Measurements from ENCODE around the gene DUOX1. TPM values are rescaled to one million over a fixed set of nuclear protein-coding genes. Genes with fewer than 3 reads are reported as not detected.

The DUOX1 gene
- polyA plus RNA-seq, 1 of the 3 experiments (the other 2 are of a cell fraction): not detected

DNA sequence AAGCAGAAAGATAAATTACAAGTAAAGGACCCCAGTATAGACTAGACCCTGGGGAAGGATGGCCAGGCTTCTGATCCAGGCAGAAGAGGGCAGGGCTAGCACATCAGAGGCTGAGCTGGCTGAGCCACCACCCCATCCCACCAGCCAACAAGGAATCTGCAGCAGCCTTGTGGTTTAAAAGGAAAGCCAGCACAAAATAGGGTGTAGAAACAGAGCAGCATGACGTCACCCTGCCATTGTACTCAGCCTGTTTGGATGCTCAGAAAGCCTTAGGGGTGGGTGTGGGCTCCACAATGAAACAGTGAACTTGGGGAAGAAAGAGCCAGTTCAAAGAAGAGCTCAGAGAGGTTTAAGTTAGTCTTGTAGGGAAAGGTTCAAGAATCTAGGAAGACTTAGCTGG is 28.2 kb downstream of the DUOX1 start (continued):
- TF ChIP-seq, protein P1, sequence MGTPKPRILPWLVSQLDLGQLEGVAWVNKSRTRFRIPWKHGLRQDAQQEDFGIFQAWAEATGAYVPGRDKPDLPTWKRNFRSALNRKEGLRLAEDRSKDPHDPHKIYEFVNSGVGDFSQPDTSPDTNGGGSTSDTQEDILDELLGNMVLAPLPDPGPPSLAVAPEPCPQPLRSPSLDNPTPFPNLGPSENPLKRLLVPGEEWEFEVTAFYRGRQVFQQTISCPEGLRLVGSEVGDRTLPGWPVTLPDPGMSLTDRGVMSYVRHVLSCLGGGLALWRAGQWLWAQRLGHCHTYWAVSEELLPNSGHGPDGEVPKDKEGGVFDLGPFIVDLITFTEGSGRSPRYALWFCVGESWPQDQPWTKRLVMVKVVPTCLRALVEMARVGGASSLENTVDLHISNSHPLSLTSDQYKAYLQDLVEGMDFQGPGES (IDR thresholded peaks at IDR 0.05; ENCODE audit: low read depth, low read length): no peak
- TF ChIP-seq FOXJ3 (CRISPR knock-in tag; IDR thresholded peaks at IDR 0.05) (no peak), GABPA (IDR thresholded peaks at IDR 0.05; ENCODE audit: low read depth) (no peak), RAD21 (IDR thresholded peaks at IDR 0.05; ENCODE audit: low read length) (no peak)

DNA sequence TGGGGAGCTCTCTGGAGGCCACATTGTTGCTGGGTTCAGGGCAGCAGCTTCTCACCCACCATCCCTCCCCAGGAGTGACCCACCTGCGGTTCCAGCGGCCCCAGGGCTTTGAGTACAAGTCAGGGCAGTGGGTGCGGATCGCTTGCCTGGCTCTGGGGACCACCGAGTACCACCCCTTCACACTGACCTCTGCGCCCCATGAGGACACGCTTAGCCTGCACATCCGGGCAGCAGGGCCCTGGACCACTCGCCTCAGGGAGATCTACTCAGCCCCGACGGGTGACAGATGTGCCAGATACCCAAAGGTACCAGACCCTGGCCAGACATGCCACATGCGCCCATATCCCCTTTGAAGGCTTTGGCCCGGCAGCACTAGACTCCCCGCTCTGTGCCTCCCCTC is 31.9 kb downstream of the DUOX1 start:
- H2AFZ ChIP-seq (ENCODE audit: low read depth): no peak overlapping the region
- 96% methylated on average over 11 of the region's 14 CpGs for WGBS (ENCODE audit: low lambda C conversion rate)
- H3K9ac ChIP-seq: no peak overlapping the region
- TF ChIP-seq MXI1 (IDR thresholded peaks at IDR 0.05; ENCODE audit: low read depth, low read length) (no peak), TAF1 (IDR thresholded peaks at IDR 0.05; ENCODE audit: borderline replicate concordance, low read depth, low read length) (no peak), FOSL2 (IDR thresholded peaks at IDR 0.05; ENCODE audit: borderline replicate concordance, low read depth) (no peak), TCF12 (IDR thresholded peaks at IDR 0.05) (no peak), NRF1 (IDR thresholded peaks at IDR 0.05; ENCODE audit: low read depth, low read length) (no peak), JUND (IDR thresholded peaks at IDR 0.05) (no peak), RAD21 (IDR thresholded peaks at IDR 0.05; ENCODE audit: low read length) (no peak), EZH2phosphoT487 (IDR thresholded peaks at IDR 0.05; ENCODE audit: borderline replicate concordance, low read depth) (no peak), SIN3A (IDR thresholded peaks at IDR 0.05; ENCODE audit: borderline replicate concordance, low read depth, low read length) (no peak), YY1 (IDR thresholded peaks at IDR 0.05; ENCODE audit: low read depth) (no peak)
- TF ChIP-seq, protein P2, sequence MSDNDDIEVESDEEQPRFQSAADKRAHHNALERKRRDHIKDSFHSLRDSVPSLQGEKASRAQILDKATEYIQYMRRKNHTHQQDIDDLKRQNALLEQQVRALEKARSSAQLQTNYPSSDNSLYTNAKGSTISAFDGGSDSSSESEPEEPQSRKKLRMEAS (IDR thresholded peaks at IDR 0.05; ENCODE audit: low read depth): no peak
- TF ChIP-seq, protein P3, sequence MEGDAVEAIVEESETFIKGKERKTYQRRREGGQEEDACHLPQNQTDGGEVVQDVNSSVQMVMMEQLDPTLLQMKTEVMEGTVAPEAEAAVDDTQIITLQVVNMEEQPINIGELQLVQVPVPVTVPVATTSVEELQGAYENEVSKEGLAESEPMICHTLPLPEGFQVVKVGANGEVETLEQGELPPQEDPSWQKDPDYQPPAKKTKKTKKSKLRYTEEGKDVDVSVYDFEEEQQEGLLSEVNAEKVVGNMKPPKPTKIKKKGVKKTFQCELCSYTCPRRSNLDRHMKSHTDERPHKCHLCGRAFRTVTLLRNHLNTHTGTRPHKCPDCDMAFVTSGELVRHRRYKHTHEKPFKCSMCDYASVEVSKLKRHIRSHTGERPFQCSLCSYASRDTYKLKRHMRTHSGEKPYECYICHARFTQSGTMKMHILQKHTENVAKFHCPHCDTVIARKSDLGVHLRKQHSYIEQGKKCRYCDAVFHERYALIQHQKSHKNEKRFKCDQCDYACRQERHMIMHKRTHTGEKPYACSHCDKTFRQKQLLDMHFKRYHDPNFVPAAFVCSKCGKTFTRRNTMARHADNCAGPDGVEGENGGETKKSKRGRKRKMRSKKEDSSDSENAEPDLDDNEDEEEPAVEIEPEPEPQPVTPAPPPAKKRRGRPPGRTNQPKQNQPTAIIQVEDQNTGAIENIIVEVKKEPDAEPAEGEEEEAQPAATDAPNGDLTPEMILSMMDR (IDR thresholded peaks at IDR 0.05): no peak
- TF ChIP-seq, protein P4, sequence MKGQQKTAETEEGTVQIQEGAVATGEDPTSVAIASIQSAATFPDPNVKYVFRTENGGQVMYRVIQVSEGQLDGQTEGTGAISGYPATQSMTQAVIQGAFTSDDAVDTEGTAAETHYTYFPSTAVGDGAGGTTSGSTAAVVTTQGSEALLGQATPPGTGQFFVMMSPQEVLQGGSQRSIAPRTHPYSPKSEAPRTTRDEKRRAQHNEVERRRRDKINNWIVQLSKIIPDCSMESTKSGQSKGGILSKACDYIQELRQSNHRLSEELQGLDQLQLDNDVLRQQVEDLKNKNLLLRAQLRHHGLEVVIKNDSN (IDR thresholded peaks at IDR 0.05; ENCODE audit: borderline replicate concordance, low read depth): no peak
- TF ChIP-seq, protein P5, sequence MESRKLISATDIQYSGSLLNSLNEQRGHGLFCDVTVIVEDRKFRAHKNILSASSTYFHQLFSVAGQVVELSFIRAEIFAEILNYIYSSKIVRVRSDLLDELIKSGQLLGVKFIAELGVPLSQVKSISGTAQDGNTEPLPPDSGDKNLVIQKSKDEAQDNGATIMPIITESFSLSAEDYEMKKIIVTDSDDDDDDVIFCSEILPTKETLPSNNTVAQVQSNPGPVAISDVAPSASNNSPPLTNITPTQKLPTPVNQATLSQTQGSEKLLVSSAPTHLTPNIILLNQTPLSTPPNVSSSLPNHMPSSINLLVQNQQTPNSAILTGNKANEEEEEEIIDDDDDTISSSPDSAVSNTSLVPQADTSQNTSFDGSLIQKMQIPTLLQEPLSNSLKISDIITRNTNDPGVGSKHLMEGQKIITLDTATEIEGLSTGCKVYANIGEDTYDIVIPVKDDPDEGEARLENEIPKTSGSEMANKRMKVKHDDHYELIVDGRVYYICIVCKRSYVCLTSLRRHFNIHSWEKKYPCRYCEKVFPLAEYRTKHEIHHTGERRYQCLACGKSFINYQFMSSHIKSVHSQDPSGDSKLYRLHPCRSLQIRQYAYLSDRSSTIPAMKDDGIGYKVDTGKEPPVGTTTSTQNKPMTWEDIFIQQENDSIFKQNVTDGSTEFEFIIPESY (IDR thresholded peaks at IDR 0.05; ENCODE audit: borderline replicate concordance, low read depth): no peak
- H3K4me3 ChIP-seq (ENCODE audit: low read depth in 2 of 2, low read length in 1 of 2): no peak overlapping the region
- no peaks in the 10 kb centered on the region for H3K36me3 ChIP-seq (replicated peaks in 1 of 2; ENCODE audit: control insufficient read depth in 1 of 2, insufficient read depth in 2 of 2, low read length in 1 of 2)
- ChIA-PET POLR2A (interaction anchor here (1.5 kb wide), 2 partner anchors 8 to 37 kb away, joined by 5 to 6 read pairs; no protein-coding TSS in a partner anchor), CTCF (interaction anchor here (1.2 to 10.7 kb wide), 7 partner anchors 23 to 296 kb away, joined by 3 to 226 read pairs (median 26); no protein-coding TSS in a partner anchor)
- H3F3A ChIP-seq (replicated peaks; ENCODE audit: insufficient read depth): no peaks in the 10 kb centered on the region
- H4K20me1 ChIP-seq (ENCODE audit: insufficient read depth): no peaks in the 10 kb centered on the region
- H3K27me3 ChIP-seq (ENCODE audit: insufficient read depth): no peaks in the 10 kb centered on the region
- no peak overlapping the region for H3K4me2 ChIP-seq
- no peak overlapping the region for H3K27ac ChIP-seq (ENCODE audit: low read depth in 2 of 2, low read length in 1 of 2)
- no peak for DNase-seq
- H3K4me1 ChIP-seq (ENCODE audit: control insufficient read depth in 1 of 2, insufficient read depth in 2 of 2, low read depth in 1 of 2, low read length in 1 of 2): peaks cover 15 to 22% of the 10 kb centered on the region in 2 experiments; a peak in 3 of 4 replicates
- H3K79me2 ChIP-seq (ENCODE audit: insufficient read depth): peaks cover 10% of the 10 kb centered on the region; the same call in 1 of the 2 replicates
- H3K9me3 ChIP-seq: no peaks in the 10 kb centered on the region
- no peaks in the 10 kb centered on the region for H3K9me2 ChIP-seq
